Measurements from ENCODE around the gene RANBP3. TPM values are rescaled to one million over a fixed set of nuclear protein-coding genes. Genes with fewer than 3 reads are reported as not detected.
"Not testable (repeated sequence)": the region's sequence is repeated elsewhere in the genome, so short reads cannot be mapped to it uniquely, and the experiment has no call there.

RANBP3 gene
- total RNA-seq, 2 donors from 2014 or later, result 96.5 to 119 TPM

GRCh38 chr19:5880604-5881078 is 97.3 kb downstream of the RANBP3 start:
- H3K4me1 Mint-ChIP-seq (ENCODE audit: low read depth in 2 of 2), result no peaks in the 10 kb centered on the region
- H3K4me3 Mint-ChIP-seq, result no peak overlapping the region
- no peaks in the 10 kb centered on the region for H3K36me3 Mint-ChIP-seq
- no peak for DNase-seq (ENCODE audit: low spot score)
- ATAC-seq, result no peak
- H3K27ac Mint-ChIP-seq, result no peak overlapping the region
- H3K27me3 Mint-ChIP-seq, result peaks cover 0 to 7% of the 10 kb centered on the region in 2 donors
- H3K9me3 Mint-ChIP-seq, result no peaks in the 10 kb centered on the region

- no peaks in the 10 kb centered on the region for H3K36me3 Mint-ChIP-seq
- H3K9me3 Mint-ChIP-seq, result no peaks in the 10 kb centered on the region
- peaks cover 0 to 5% of the 10 kb centered on the region in 2 donors for H3K27me3 Mint-ChIP-seq
- H3K4me1 Mint-ChIP-seq (ENCODE audit: low read depth in 2 of 2), result no peaks in the 10 kb centered on the region
- no peak overlapping the region for H3K4me3 Mint-ChIP-seq
- no peak for DNase-seq (ENCODE audit: low spot score)
- H3K27ac Mint-ChIP-seq, result no peak overlapping the region
- no peak for ATAC-seq
These were observed 97.7 kb downstream of the RANBP3 start for GRCh38 chr19:5880196-5880595.

DNA sequence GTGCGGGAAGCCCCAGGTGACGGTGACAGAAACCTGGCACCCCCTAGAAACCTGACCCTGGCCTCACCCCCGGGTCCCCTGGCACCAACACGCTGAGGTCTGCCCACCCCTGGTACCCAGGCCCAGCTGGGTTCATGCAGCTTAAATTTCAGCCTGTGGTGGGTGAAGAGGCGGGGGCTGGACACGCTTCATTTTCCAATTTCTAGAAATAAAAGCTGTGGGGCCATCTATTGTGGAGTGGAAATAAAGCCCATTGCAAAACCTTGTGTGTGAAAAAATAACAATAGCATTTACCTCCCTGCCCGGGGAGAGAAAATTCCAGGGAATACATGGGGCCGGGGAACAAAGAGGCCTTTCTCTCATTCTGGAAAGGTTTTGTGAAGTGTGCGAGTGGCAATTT is 100.1 kb downstream of the RANBP3 start:
- Mint-ChIP-seq H3K27ac (no peak overlapping the region), H3K9me3 (no peaks in the 10 kb centered on the region), H3K27me3 (peaks cover 0 to 5% of the 10 kb centered on the region in 2 donors), H3K4me3 (no peak overlapping the region), H3K4me1 (ENCODE audit: low read depth in 2 of 2) (no peaks in the 10 kb centered on the region), H3K36me3 (no peaks in the 10 kb centered on the region)
- DNase-seq (ENCODE audit: low spot score), result no peak
- ATAC-seq, result no peak

- Mint-ChIP-seq H3K9me3 (no peaks in the 10 kb centered on the region), H3K4me3 (no peak overlapping the region), H3K4me1 (ENCODE audit: low read depth in 2 of 2) (no peaks in the 10 kb centered on the region), H3K27me3 (peaks cover 0 to 3% of the 10 kb centered on the region in 2 donors), H3K27ac (no peak overlapping the region), H3K36me3 (no peaks in the 10 kb centered on the region)
- ATAC-seq (no peak), DNase-seq (ENCODE audit: low spot score) (no peak)
These were observed 100.5 kb downstream of the RANBP3 start for GRCh38 chr19:5877427-5877826.

GRCh38 chr19:5874496-5874895 is 103.4 kb downstream of the RANBP3 start:
- ATAC-seq; DNase-seq (ENCODE audit: low spot score): not testable (repeated sequence)

DNA sequence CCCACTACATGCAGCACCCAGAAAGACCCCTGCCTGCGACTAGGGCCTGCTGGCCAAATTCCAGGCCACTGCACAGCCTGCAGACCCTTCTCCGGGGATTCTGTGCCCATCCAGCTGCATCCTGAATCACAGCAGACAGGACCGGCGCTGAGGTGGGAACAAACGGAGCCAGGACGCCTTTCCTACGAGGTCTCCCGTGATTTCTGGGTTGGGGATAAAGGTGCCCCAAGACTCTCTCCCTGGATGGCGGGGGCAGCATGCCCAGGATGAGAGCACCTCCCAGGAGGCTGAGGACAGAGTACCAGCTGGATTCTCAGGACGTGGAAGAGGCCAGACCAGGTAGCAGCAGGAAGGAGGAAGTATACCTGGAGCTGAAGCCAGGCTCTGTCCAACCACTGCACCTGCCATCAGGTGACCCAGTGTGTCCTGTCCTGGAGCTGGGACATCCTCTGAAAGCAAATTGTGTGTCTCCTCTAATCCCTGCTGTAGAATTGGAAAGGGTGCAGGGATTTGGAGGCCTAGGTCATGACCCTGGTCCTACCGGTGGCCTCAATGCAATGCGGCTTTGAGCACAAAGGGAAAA is 104.2 kb downstream of the RANBP3 start:
- Mint-ChIP-seq H3K27me3 (no peaks in the 10 kb centered on the region), H3K36me3 (no peaks in the 10 kb centered on the region), H3K27ac (no peak overlapping the region), H3K9me3 (no peaks in the 10 kb centered on the region), H3K4me1 (ENCODE audit: low read depth in 2 of 2) (no peaks in the 10 kb centered on the region), H3K4me3 (no peak overlapping the region)
- DNase-seq (ENCODE audit: low spot score) (no peak), ATAC-seq (no peak)

More at GRCh38 chr19:5874496-5874895, 103.4 kb downstream of the RANBP3 start:
- H3K36me3 Mint-ChIP-seq; H3K4me1 Mint-ChIP-seq (ENCODE audit: low read depth in 2 of 2); H3K27me3 Mint-ChIP-seq; H3K27ac Mint-ChIP-seq; H3K4me3 Mint-ChIP-seq; H3K9me3 Mint-ChIP-seq: not testable (repeated sequence)

GRCh38 chr19:5870986-5871394 is 107.0 kb downstream of the RANBP3 start:
- DNase-seq (ENCODE audit: low spot score) (no peak), ATAC-seq (no peak)
- Mint-ChIP-seq H3K36me3 (no peaks in the 10 kb centered on the region), H3K4me3 (no peak overlapping the region), H3K4me1 (ENCODE audit: low read depth in 2 of 2) (peaks cover 0 to 1% of the 10 kb centered on the region in 2 donors), H3K27ac (no peak overlapping the region), H3K27me3 (no peaks in the 10 kb centered on the region), H3K9me3 (no peaks in the 10 kb centered on the region)

- no peaks in the 10 kb centered on the region for H3K27me3 Mint-ChIP-seq
- no peak for ATAC-seq
- no peaks in the 10 kb centered on the region for H3K9me3 Mint-ChIP-seq
These were observed 110.5 kb downstream of the RANBP3 start for GRCh38 chr19:5867201-5868136.

More at GRCh38 chr19:5867201-5868136, 110.5 kb downstream of the RANBP3 start:
- peak overlapping the region in 1 of 2 donors; percentile 7 for H3K27ac Mint-ChIP-seq
- no peaks in the 10 kb centered on the region for H3K36me3 Mint-ChIP-seq
- peaks cover 6 to 17% of the 10 kb centered on the region in 2 donors for H3K4me1 Mint-ChIP-seq (ENCODE audit: low read depth in 2 of 2)
- H3K4me3 Mint-ChIP-seq, result no peak overlapping the region
- no peak for DNase-seq (ENCODE audit: low spot score)

Other genes with a start within 250 kb of the RANBP3 start
- 10 to 100 TPM in 1 of 2 donors, 1 to 10 TPM in 1; 8.5 to 21.5 TPM for gene PRR22, start 193.4 kb downstream of the RANBP3 start, total RNA-seq
- 100 to 1,000 TPM in 1 of 2 donors, 10 to 100 TPM in 1; 90.1 to 155 TPM for gene DUS3L, start 187.0 kb downstream of the RANBP3 start, total RNA-seq
- gene NRTN, start 173.1 kb downstream of the RANBP3 start, total RNA-seq, result not detected
- not detected for gene FUT6, start 138.4 kb downstream of the RANBP3 start, total RNA-seq
- not detected for gene FUT3, start 126.7 kb downstream of the RANBP3 start, total RNA-seq
- gene FUT5, start 107.6 kb downstream of the RANBP3 start, total RNA-seq, result not detected
- gene NDUFA11, start 74.3 kb downstream of the RANBP3 start, total RNA-seq, result 100 to 1,000 TPM; 170 to 189 TPM
- 1 to 10 TPM; 4.4 to 6.7 TPM for gene VMAC, start 73.3 kb downstream of the RANBP3 start, total RNA-seq
- 1 to 10 TPM; 7.6 to 8.6 TPM for gene CAPS, start 63.9 kb downstream of the RANBP3 start, total RNA-seq
- gene RFX2, start 132.4 kb upstream of the RANBP3 start, total RNA-seq, result 1 to 10 TPM; 6.6 to 6.9 TPM
- gene ACSBG2, start 157.5 kb upstream of the RANBP3 start, total RNA-seq, result not detected

All from natural killer cell treated with Interleukin-12 subunit alpha and Interleukin-12 subunit beta and Interleukin-15 and Interleukin-18, amount 100 ng/mL, for 72 hours (primary cell).